Neutrophil (primary cell): ENCODE results near the gene GAPDH.

Experiments used
- H3K27ac ChIP-seq: fragments of 200-600 bp; sonication (generic); 2 replicates; pipeline ENCODE4 v1.5.1; 2016; ENCODE audit warnings: mild to moderate bottlenecking, moderate library complexity
- H3K27me3 ChIP-seq: fragments of 200-600 bp; sonication (generic); 2 replicates; pipeline ENCODE4 v1.6.0; 2016; ENCODE audit warnings: mild to moderate bottlenecking
- H3K36me3 ChIP-seq: fragments of 200-600 bp; sonication (generic); 2 replicates; pipeline ENCODE4 v1.5.1; 2017
- H3K4me1 ChIP-seq, 2 experiments: fragments of 200-600 bp in 1 of 2; sonication (generic) in 1 of 2; 1 replicate in 1 of 2; 2 replicates in 1 of 2; pipeline versions ENCODE4 v1.5.1 to v1.6.1; 2013 to 2016; ENCODE audit warnings: low read depth in 1 of 2, low read length in 1 of 2, mild to moderate bottlenecking in 1 of 2, moderate library complexity in 1 of 2; ENCODE audit not compliant: control insufficient read depth in 1 of 2, insufficient read depth in 1 of 2
- H3K4me3 ChIP-seq, 2 experiments: fragments of 200-600 bp in 1 of 2; sonication (generic) in 1 of 2; 1 replicate in 1 of 2; 2 replicates in 1 of 2; pipeline ENCODE4 v1.5.1; 2013 to 2016; ENCODE audit warnings: low read depth in 1 of 2, low read length in 1 of 2, mild to moderate bottlenecking in 1 of 2, moderate library complexity in 1 of 2
- H3K9me3 ChIP-seq: fragments of 200-600 bp; sonication (generic); 2 replicates; pipeline ENCODE4 v1.5.1; 2016
- TF ChIP-seq, protein P1 (sequence below): fragments of 200-600 bp; sonication (generic); IDR thresholded peaks from 2 replicates; pipeline ENCODE4 v1.5.1; 2016; ENCODE audit warnings: antibody characterized with exemption

GAPDH gene

DNA sequence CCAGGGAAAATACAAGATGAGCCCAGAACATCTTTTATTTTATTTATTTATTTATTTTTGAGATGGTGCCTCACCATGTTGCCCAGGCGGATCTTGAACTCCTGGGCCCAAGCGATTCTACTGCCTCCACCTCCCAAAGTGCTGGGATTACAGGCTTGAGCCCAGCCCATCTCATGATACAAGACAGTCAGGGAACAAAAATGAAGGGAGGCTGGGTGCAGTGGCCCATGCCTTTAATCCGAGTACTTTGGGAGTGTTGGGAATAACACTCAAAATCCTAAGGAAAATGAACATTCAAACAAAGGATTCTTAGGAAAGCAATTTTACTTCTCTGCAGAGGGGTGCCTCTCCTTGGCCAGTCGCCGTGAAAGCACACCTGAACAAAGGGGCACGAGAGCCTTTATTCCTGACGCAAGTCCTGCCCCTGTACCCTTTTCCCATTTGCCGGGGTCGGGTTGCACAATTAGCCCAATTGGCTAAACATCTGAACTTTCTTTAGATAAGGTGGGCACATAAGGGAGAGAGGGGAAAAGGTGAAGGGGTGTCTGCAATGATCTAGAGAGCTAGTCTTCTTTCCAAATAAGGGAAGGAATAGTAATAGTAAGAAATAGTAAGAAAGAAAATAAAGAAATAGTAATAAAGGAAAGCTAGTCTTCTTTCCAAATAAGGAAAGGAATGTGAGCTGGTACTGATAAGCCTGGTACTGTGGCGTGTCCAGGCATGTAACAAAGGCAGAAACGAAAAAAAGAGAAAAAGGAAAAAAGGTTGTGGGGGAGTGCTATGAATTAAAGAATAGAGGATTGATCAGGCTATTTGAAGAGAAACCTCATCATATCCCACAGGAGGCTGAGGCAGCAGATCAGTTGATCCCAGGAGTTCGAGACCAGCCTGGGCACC, 27.0 kb upstream of the GAPDH start:
- no peaks in the 10 kb centered on the region for H3K27me3 ChIP-seq
- no peaks in the 10 kb centered on the region for H3K9me3 ChIP-seq
- H3K36me3 ChIP-seq = peaks cover 56% of the 10 kb centered on the region
- H3K4me1 ChIP-seq = no peaks in the 10 kb centered on the region
- TF ChIP-seq, protein P1, sequence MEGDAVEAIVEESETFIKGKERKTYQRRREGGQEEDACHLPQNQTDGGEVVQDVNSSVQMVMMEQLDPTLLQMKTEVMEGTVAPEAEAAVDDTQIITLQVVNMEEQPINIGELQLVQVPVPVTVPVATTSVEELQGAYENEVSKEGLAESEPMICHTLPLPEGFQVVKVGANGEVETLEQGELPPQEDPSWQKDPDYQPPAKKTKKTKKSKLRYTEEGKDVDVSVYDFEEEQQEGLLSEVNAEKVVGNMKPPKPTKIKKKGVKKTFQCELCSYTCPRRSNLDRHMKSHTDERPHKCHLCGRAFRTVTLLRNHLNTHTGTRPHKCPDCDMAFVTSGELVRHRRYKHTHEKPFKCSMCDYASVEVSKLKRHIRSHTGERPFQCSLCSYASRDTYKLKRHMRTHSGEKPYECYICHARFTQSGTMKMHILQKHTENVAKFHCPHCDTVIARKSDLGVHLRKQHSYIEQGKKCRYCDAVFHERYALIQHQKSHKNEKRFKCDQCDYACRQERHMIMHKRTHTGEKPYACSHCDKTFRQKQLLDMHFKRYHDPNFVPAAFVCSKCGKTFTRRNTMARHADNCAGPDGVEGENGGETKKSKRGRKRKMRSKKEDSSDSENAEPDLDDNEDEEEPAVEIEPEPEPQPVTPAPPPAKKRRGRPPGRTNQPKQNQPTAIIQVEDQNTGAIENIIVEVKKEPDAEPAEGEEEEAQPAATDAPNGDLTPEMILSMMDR = no peak
- no peak overlapping the region for H3K27ac ChIP-seq
- H3K4me3 ChIP-seq = no peak overlapping the region

DNA sequence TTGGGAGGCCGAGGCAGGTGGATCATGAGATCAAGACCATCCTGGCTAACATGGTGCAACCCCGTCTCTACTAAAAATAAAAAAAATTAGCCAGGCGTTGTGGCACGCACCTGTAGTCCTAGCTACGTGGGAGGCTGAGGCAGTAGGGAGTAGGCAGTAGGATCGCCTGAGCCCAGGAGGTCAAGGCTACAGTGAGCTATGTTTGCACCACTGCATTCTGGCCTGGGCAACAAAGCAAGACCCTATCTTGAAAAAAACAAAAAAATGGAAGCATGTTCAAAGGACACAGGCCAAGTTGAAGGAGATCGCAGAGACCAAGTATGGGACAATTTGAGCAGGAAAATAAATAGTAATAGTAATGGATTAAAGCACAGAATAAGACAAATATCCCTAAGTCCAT, 26.2 kb upstream of the GAPDH start:
- TF ChIP-seq, protein P1 = no peak
- Histone ChIP-seq H3K4me1 (no peaks in the 10 kb centered on the region), H3K36me3 (peaks cover 60% of the 10 kb centered on the region), H3K27me3 (no peaks in the 10 kb centered on the region), H3K4me3 (no peak overlapping the region), H3K27ac (no peak overlapping the region), H3K9me3 (no peaks in the 10 kb centered on the region)

DNA sequence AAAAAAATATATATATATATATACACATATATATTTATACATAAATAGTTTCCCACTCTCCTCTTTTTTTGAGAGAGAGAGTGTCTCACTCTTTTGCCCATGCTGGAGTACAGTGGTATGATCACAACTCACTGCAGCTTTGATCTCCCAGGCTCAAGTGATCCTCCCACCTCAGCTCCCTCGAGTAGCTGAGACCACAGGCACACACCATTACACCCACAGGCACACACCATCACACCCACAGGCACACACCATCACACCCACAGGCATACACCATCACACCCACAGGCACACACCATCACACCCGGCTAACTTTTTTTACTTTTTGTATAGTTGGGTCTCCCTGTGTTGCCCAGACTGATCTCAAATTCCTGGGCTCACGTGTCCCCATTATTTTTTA, 14.1 kb upstream of the GAPDH start:
- no peak overlapping the region for H3K27ac ChIP-seq
- no peaks in the 10 kb centered on the region for H3K4me1 ChIP-seq
- no peaks in the 10 kb centered on the region for H3K9me3 ChIP-seq
- no peaks in the 10 kb centered on the region for H3K27me3 ChIP-seq
- no peak overlapping the region for H3K4me3 ChIP-seq
- TF ChIP-seq, protein P1 = no peak
- peaks cover 94% of the 10 kb centered on the region for H3K36me3 ChIP-seq

DNA sequence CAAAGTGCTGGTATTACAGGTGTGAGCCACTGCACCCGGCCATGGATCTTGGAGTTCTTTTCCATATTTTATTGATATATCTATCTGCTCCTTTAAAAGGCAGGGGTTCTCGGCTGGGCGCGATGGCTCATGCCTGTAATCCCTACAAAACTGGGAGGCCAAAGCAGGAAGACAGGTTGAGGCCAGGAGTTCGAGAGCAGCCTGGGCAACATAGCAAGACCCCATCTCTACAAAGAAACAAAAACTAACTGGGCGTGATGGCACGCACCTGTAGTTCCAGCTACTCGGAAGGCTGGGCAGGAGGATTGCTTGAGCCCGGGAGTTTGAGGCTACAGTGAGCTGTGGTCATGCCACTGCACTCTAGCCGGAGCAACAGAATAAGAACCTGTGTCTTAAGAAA, 12.1 kb upstream of the GAPDH start:
- Histone ChIP-seq H3K9me3 (no peaks in the 10 kb centered on the region), H3K36me3 (peaks cover 94% of the 10 kb centered on the region), H3K27ac (no peak overlapping the region), H3K4me3 (no peak overlapping the region), H3K27me3 (no peaks in the 10 kb centered on the region), H3K4me1 (no peaks in the 10 kb centered on the region)
- TF ChIP-seq, protein P1 = no peak

DNA sequence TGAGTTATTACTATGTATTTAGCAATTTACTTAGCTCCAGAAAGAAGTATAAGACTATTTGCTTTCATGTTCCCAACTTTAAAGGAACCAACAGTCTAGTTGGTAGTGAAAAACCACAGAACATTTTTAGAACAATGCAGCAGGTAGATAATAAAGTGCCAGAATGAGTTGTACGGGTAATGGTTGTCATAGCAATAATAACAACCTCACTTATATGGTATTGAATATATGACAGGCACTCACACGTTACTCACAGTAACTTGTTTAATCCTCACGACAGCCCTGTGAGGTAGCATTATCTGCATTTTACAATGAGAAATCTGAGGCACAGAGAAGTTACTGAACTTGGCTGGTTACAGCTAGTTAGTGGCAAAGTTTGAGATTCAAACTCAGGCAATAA, 10.6 kb upstream of the GAPDH start:
- no peaks in the 10 kb centered on the region for H3K4me1 ChIP-seq
- H3K36me3 ChIP-seq = peaks cover 96% of the 10 kb centered on the region
- no peaks in the 10 kb centered on the region for H3K9me3 ChIP-seq
- H3K27me3 ChIP-seq = no peaks in the 10 kb centered on the region
- H3K27ac ChIP-seq = no peak overlapping the region
- no peak overlapping the region for H3K4me3 ChIP-seq
- TF ChIP-seq, protein P1 = no peak
